Stimulated activated naive B cell treated with anti-CD40 and anti-IgM and Interleukin-4, amounts not matched to agents 10 μg/mL and 1 μg/mL and 100 μg/mL, for 72 hours (primary cell): ENCODE measurements around the gene CHAC1.

Experiments
- ATAC-seq, 2 donors: fragments of 150-1000 bp; cut with Tn5 transposase; replicated peaks; 2 replicates each; pipeline ENCODE4 v1.10.0; 2021; ENCODE audit warnings: moderate library complexity in 1 of 2
- DNase-seq: peaks from one replicate; pipeline ENCODE4 v3.0.0; 2021
- H3K27ac Mint-ChIP-seq: one replicate; pipeline ENCODE4 v1.8.0; 2022; ENCODE audit warnings: mild to moderate bottlenecking, mixed read lengths
- H3K27me3 Mint-ChIP-seq, 2 donors: one replicate each; pipeline ENCODE4 v1.8.0; 2022; ENCODE audit warnings: mixed read lengths in 2 of 2
- H3K36me3 Mint-ChIP-seq, 2 donors: one replicate each; pipeline ENCODE4 v1.8.0; 2022; ENCODE audit warnings: mixed read lengths in 2 of 2, mild to moderate bottlenecking in 1 of 2
- H3K4me1 Mint-ChIP-seq, 2 donors: one replicate each; pipeline ENCODE4 v1.8.0; 2022; ENCODE audit warnings: mixed read lengths in 2 of 2, mild to moderate bottlenecking in 1 of 2
- H3K4me3 Mint-ChIP-seq, 2 donors: one replicate each; pipeline ENCODE4 v1.8.0; 2022; ENCODE audit warnings: mild to moderate bottlenecking in 2 of 2, mixed read lengths in 2 of 2, moderate library complexity in 1 of 2
- H3K9me3 Mint-ChIP-seq, 2 donors: one replicate each; pipeline ENCODE4 v1.8.0; 2022; ENCODE audit warnings: mixed read lengths in 2 of 2, mild to moderate bottlenecking in 1 of 2

CHAC1 gene

GRCh38 chr15:40963201-40963600, 9.9 kb downstream of the CHAC1 start:
- Mint-ChIP-seq H3K4me1 (peaks cover 13 to 17% of the 10 kb centered on the region in 2 donors), H3K36me3 (no peaks in the 10 kb centered on the region), H3K4me3 (no peak overlapping the region), H3K27ac (no peak overlapping the region), H3K9me3 (no peaks in the 10 kb centered on the region), H3K27me3 (no peaks in the 10 kb centered on the region)
- DNase-seq (no peak), ATAC-seq (no peak)

GRCh38 chr15:40964006-40964405, 10.7 kb downstream of the CHAC1 start:
- DNase-seq (no peak), ATAC-seq (no peak)
- H3K36me3 Mint-ChIP-seq: no peaks in the 10 kb centered on the region
- H3K27ac Mint-ChIP-seq: no peak overlapping the region
- H3K4me3 Mint-ChIP-seq: no peak overlapping the region
- H3K4me1 Mint-ChIP-seq: peaks cover 13% of the 10 kb centered on the region in 2 donors
- no peaks in the 10 kb centered on the region for H3K9me3 Mint-ChIP-seq
- H3K27me3 Mint-ChIP-seq: no peaks in the 10 kb centered on the region

- Mint-ChIP-seq H3K27me3 (no peaks in the 10 kb centered on the region), H3K27ac (no peak overlapping the region), H3K9me3 (no peaks in the 10 kb centered on the region), H3K36me3 (no peaks in the 10 kb centered on the region), H3K4me1 (peaks cover 9 to 11% of the 10 kb centered on the region in 2 donors), H3K4me3 (no peak overlapping the region)
- DNase-seq: no peak
- ATAC-seq: peak in 1 of 2 donors; percentile 38
Observed at GRCh38 chr15:40964634-40965033, 11.4 kb downstream of the CHAC1 start.

- H3K27ac Mint-ChIP-seq: no peak overlapping the region
- H3K9me3 Mint-ChIP-seq: no peaks in the 10 kb centered on the region
- H3K27me3 Mint-ChIP-seq: no peaks in the 10 kb centered on the region
- peaks cover 0 to 3% of the 10 kb centered on the region in 2 donors for H3K4me1 Mint-ChIP-seq
- no peak overlapping the region for H3K4me3 Mint-ChIP-seq
- DNase-seq (no peak), ATAC-seq (no peak)
- H3K36me3 Mint-ChIP-seq: no peaks in the 10 kb centered on the region
Observed at GRCh38 chr15:40968290-40969085, 15.2 kb downstream of the CHAC1 start.

- DNase-seq: no peak
- H3K4me3 Mint-ChIP-seq: no peak overlapping the region
- H3K9me3 Mint-ChIP-seq: no peaks in the 10 kb centered on the region
- no peaks in the 10 kb centered on the region for H3K27me3 Mint-ChIP-seq
- H3K36me3 Mint-ChIP-seq: peaks cover 0 to 3% of the 10 kb centered on the region in 2 donors
- H3K4me1 Mint-ChIP-seq: peaks cover 0 to 3% of the 10 kb centered on the region in 2 donors
- ATAC-seq: no peak
- H3K27ac Mint-ChIP-seq: no peak overlapping the region
Observed at GRCh38 chr15:40969363-40969762, 16.1 kb downstream of the CHAC1 start.

DNA sequence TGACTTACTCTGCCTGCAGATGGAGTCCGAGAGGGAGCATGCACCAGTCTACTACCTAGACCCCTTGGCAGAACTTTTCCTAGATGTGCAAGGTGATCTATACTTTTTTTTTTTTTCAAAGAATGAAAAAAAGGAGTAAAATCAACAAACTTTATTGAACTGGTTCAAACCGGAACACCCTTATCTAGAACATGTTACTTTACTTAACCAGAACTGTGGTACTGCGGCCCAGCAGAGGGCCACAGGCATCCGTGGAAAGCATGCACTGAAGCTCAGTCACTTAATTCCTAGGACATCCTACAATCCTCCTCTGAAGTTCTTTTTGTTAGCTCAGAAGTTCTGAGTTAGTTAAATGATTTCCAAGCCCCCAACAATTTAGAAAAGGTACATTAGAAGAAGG, 21.6 kb downstream of the CHAC1 start:
- Mint-ChIP-seq H3K4me1 (no peaks in the 10 kb centered on the region), H3K27me3 (no peaks in the 10 kb centered on the region), H3K36me3 (peaks cover 29 to 32% of the 10 kb centered on the region in 2 donors), H3K27ac (no peak overlapping the region), H3K4me3 (no peak overlapping the region), H3K9me3 (no peaks in the 10 kb centered on the region)
- no peak for ATAC-seq
- DNase-seq: no peak

- H3K4me3 Mint-ChIP-seq: no peak overlapping the region
- no peak for DNase-seq
- peaks cover 40 to 46% of the 10 kb centered on the region in 2 donors for H3K36me3 Mint-ChIP-seq
- H3K27me3 Mint-ChIP-seq: no peaks in the 10 kb centered on the region
- H3K27ac Mint-ChIP-seq: no peak overlapping the region
- no peaks in the 10 kb centered on the region for H3K9me3 Mint-ChIP-seq
- ATAC-seq: no peak
- H3K4me1 Mint-ChIP-seq: no peaks in the 10 kb centered on the region
Observed at GRCh38 chr15:40976819-40977218, 23.5 kb downstream of the CHAC1 start.

- no peak overlapping the region for H3K4me3 Mint-ChIP-seq
- no peak overlapping the region for H3K27ac Mint-ChIP-seq
- no peaks in the 10 kb centered on the region for H3K4me1 Mint-ChIP-seq
- ATAC-seq (no peak), DNase-seq (no peak)
- peaks cover 51 to 52% of the 10 kb centered on the region in 2 donors for H3K36me3 Mint-ChIP-seq
- H3K9me3 Mint-ChIP-seq: no peaks in the 10 kb centered on the region
- no peaks in the 10 kb centered on the region for H3K27me3 Mint-ChIP-seq
Observed at GRCh38 chr15:40978141-40978540, 24.9 kb downstream of the CHAC1 start.

DNA sequence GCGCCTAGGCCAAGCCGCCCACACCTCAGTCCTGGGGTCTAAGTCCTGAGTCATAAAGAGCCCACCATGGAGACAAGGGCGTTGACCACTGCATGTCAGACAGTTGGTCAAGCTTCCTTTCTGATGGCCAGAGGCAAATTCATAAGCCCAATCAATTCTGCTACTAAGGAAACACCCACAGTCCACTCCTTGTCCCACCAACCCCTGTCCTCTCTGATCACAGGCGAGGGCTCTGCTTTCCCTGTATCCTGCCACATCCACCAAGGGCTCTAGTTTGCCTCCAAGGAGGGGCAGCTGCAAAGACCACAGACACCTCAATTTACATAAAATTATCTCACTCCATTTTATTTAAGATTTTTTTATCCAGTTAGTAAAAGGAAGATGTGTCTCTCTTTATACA, 25.3 kb downstream of the CHAC1 start:
- Mint-ChIP-seq H3K4me3 (no peak overlapping the region), H3K9me3 (no peaks in the 10 kb centered on the region), H3K27me3 (no peaks in the 10 kb centered on the region), H3K27ac (no peak overlapping the region), H3K4me1 (no peaks in the 10 kb centered on the region), H3K36me3 (peaks cover 51 to 53% of the 10 kb centered on the region in 2 donors)
- no peak for DNase-seq
- ATAC-seq: no peak

GRCh38 chr15:40981186-40981585, 27.9 kb downstream of the CHAC1 start:
- H3K36me3 Mint-ChIP-seq: peaks cover 47 to 58% of the 10 kb centered on the region in 2 donors

DNA sequence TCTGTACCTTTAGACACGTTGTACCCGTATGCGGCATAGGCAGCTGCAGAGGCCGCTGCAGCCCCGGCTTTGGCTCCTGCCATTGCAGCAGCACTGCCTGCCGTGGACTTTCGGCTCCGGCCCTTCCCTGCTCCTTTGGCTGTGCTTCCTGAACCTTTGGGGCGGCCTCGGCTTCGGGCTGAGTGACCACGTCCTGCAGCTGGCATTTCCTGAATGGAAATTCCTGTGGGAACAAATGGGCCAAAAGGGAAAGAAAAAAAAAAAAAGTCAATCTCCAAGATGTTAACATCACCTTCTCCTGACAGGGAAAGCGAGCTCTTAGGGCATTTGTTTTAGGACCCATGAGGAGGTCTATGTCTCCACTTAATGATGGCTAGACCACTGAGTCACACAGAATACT, 29.6 kb downstream of the CHAC1 start:
- Mint-ChIP-seq H3K27me3 (no peaks in the 10 kb centered on the region), H3K4me1 (no peaks in the 10 kb centered on the region), H3K36me3 (peaks cover 47 to 52% of the 10 kb centered on the region in 2 donors), H3K27ac (peak overlapping the region; percentile 25), H3K9me3 (no peaks in the 10 kb centered on the region), H3K4me3 (no peak overlapping the region)
- no peak for DNase-seq
- ATAC-seq: no peak

More at GRCh38 chr15:40981186-40981585, 27.9 kb downstream of the CHAC1 start:
- DNase-seq (no peak), ATAC-seq (no peak)
- Mint-ChIP-seq H3K27me3 (no peaks in the 10 kb centered on the region), H3K27ac (no peak overlapping the region), H3K9me3 (no peaks in the 10 kb centered on the region), H3K4me3 (no peak overlapping the region), H3K4me1 (no peaks in the 10 kb centered on the region)

DNA sequence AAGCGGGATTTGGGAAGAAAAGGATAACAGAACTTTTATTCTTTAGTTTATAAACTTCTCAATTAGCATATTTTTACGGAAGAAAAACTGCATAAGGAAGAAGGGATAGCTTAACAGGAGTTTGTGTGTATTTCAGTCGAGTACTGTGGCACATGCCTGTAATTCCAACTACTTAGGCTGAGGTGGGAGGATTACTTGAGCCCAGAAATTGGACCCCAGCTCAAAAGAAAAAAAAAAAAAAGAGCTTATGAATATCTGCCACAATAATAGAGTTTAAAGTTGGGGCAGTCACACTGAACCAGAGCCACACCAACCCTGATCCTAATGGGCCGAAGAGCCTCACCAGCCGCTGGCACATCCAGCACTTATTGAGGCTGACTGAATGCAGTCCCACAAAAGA, 31.1 kb downstream of the CHAC1 start:
- no peaks in the 10 kb centered on the region for H3K27me3 Mint-ChIP-seq
- DNase-seq: no peak
- no peak overlapping the region for H3K4me3 Mint-ChIP-seq
- no peak for ATAC-seq
- H3K9me3 Mint-ChIP-seq: no peaks in the 10 kb centered on the region
- H3K4me1 Mint-ChIP-seq: no peaks in the 10 kb centered on the region
- peaks cover 40 to 46% of the 10 kb centered on the region in 2 donors for H3K36me3 Mint-ChIP-seq
- no peak overlapping the region for H3K27ac Mint-ChIP-seq

- DNase-seq (no peak), ATAC-seq (no peak)
- Mint-ChIP-seq H3K4me3 (no peak overlapping the region), H3K9me3 (no peaks in the 10 kb centered on the region), H3K4me1 (no peaks in the 10 kb centered on the region), H3K36me3 (peaks cover 41 to 46% of the 10 kb centered on the region in 2 donors), H3K27ac (no peak overlapping the region), H3K27me3 (no peaks in the 10 kb centered on the region)
Observed at GRCh38 chr15:40984964-40985363, 31.7 kb downstream of the CHAC1 start.

GRCh38 chr15:40985541-40986330, 32.5 kb downstream of the CHAC1 start:
- no peak overlapping the region for H3K27ac Mint-ChIP-seq
- H3K9me3 Mint-ChIP-seq: no peaks in the 10 kb centered on the region
- DNase-seq (no peak), ATAC-seq (no peak)
- H3K36me3 Mint-ChIP-seq: peaks cover 39 to 49% of the 10 kb centered on the region in 2 donors
- no peaks in the 10 kb centered on the region for H3K27me3 Mint-ChIP-seq
- H3K4me3 Mint-ChIP-seq: no peak overlapping the region
- peaks cover 0 to under 1% of the 10 kb centered on the region in 2 donors for H3K4me1 Mint-ChIP-seq

- Mint-ChIP-seq H3K4me1 (peaks cover 4 to 10% of the 10 kb centered on the region in 2 donors), H3K9me3 (no peaks in the 10 kb centered on the region), H3K36me3 (peaks cover 40 to 50% of the 10 kb centered on the region in 2 donors), H3K27me3 (no peaks in the 10 kb centered on the region), H3K27ac (no peak overlapping the region), H3K4me3 (no peak overlapping the region)
- ATAC-seq (no peak), DNase-seq (no peak)
Observed at GRCh38 chr15:40986820-40987219, 33.5 kb downstream of the CHAC1 start.
